ENCODE measurements around the gene YPEL1.
"Not testable (repeated sequence)": the region's sequence is repeated elsewhere in the genome, so short reads cannot be mapped to it uniquely, and the experiment has no call there.

YPEL1 gene

DNA sequence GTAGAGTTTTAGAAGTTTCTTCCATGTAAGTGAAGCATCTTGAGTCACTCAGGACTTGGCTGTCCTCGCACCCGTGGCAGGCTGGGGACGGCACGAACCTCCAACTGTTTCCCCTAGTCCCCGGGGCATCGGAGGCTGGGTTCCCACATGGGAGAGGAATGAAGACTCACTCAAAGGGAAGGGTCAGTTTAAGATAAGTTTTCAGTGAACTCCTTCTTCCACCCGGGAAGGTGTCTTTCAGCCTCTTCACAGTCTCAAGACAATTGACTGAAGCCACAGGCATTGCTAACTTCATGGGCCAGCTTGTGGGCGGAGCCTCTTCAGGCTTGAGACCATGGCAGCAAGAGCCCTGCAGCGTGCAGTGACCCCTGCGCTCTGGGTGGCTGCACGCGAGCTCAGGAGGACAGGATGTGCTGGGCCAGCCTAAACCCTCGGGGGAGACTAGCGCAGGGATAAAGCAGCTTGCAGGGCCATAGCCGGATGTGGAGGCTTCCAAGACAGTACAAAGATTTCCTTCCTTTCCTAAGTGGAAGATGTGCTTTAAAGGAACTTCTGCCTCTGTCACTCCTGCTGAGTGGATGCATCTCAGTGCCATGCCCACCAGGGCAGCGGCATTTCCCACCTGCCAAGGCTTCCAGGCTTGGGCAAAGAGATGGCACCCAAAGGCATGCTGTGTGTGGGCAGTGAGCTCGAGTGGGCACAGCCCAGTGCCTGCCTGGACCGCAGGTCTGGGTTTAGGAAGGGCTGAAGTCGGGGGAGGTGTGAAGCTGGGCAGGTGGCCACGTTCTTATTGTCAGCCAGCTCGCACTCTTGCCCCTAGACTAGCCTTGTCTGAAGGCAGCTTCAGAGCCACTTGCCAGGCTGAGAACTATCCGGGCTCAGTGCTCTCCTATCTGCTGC, 36.9 kb downstream of the YPEL1 start:
- no peak for DNase-seq

- DNase-seq = no peak
Observed at GRCh38 chr22:21697880-21698279, 37.7 kb downstream of the YPEL1 start.

DNA sequence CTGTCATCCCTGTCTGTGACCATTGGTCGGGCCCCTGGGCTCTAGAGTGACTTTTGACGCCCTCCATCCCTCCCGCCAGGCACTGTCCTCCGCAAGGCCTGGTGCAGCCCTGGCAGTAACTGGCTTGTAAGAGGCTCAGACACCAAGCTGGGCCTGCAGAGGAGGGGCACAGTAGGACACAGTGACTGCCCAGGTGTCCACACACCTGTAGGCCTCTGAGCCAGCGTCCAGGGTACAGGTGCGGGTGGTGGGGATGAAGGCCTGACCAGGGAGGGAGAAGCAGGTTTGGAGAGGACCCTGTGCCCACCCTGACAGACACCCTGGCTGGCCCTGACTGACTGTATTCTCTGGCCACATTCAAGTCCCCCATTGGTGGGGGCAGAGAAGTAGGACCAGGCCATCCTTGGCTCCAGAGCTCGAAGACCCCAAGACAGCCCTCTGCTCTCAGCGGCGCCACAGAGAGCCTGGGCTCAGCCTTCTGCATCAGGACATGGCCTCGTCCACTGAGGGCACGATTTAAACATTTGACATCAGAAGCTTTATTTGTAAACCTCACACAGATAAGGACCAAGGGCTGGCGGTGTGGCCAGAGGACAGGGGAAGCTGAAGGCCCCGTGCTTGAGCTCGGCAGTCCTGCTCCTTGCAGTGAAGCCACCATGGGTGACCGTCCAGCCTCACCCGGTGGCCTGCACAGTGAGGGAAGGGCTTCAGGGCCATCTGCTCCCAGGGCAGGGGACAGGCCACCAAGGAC, 38.4 kb downstream of the YPEL1 start:
- DNase-seq = no peak

GRCh38 chr22:21696115-21696514, 39.5 kb downstream of the YPEL1 start:
- no peak for DNase-seq

- DNase-seq = no peak
Observed at GRCh38 chr22:21695430-21696085, 40.0 kb downstream of the YPEL1 start.

GRCh38 chr22:21694795-21695429, 40.7 kb downstream of the YPEL1 start:
- no peak for DNase-seq

GRCh38 chr22:21694394-21694793, 41.2 kb downstream of the YPEL1 start:
- DNase-seq = no peak

- DNase-seq = no peak
Observed at GRCh38 chr22:21693999-21694341, 41.6 kb downstream of the YPEL1 start.

DNA sequence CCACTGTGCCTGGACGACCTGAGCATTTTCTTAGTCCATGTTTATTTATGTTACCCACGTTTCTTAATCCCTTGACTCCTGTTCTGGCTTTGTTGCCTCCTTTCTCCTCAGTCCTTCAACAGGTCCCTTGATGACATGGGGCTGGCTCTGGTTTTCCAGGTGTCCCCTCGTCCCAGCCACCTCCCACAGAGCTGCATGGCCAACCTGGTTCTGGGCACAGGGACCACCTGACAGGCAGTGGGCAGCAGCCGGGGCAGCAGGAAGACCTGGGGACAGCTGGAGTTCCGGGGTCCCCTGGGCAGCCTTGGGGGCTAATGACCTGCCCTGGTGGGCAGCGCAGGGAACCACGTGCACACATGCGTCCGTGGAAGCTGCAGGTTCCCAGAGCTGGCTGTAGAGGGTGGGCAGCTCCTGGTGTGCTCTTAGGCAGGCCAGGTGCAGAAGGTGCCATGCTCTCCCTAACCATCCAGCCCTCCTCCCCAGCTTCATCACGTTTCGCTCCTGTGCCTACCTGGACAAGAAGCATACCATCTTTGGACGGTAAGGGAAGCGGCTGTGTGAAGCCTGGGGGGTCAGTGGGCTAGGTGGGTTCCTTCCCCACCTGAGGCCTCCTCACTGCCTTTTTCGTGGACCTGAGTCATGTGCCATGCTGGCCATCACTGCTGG, 42.1 kb downstream of the YPEL1 start:
- no peak for DNase-seq

GRCh38 chr22:21692856-21693255, 42.7 kb downstream of the YPEL1 start:
- not testable (repeated sequence) for DNase-seq

DNA sequence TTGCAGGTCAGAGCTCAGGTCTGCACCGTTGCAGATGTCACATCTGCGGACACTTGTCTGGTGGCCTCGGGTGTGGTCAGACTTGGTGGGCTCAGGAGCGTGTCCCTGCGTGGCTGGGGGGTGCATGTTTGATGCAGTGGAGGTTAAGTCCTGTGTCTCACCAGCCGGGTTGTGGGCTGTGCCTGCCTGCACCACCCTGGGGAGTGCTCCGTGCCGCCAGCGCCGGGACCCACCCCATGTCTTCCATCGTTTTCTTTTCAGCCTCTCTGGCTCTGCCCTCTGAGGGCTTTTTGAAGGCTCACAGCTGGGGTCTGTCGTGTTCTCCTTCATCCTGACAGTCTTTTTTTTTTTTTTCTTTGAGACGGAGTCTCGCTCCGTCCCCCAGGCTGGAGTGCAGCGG, 43.8 kb downstream of the YPEL1 start:
- DNase-seq = no peak

DNA sequence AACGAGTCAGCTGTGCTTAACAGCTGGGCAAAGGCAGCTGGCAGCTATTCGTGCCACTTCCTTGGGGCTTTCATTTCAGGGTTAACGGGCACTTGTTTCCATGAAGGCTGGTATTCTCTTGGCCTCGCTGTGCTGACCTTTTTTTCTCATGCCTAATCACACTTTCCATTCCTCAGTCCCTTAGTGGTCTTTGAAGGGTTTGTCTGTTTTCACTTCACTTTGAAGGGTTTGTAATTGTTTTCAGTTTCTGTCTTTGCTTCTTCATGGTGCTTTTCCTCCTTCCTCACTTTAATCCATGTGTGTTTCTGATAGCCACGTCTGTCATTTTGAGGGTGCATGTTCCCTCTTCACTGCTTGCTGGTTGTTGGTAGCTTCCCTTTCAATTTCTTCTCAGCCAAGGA, 45.2 kb downstream of the YPEL1 start:
- DNase-seq = peak in 1 of 5 experiments; percentile 27

DNA sequence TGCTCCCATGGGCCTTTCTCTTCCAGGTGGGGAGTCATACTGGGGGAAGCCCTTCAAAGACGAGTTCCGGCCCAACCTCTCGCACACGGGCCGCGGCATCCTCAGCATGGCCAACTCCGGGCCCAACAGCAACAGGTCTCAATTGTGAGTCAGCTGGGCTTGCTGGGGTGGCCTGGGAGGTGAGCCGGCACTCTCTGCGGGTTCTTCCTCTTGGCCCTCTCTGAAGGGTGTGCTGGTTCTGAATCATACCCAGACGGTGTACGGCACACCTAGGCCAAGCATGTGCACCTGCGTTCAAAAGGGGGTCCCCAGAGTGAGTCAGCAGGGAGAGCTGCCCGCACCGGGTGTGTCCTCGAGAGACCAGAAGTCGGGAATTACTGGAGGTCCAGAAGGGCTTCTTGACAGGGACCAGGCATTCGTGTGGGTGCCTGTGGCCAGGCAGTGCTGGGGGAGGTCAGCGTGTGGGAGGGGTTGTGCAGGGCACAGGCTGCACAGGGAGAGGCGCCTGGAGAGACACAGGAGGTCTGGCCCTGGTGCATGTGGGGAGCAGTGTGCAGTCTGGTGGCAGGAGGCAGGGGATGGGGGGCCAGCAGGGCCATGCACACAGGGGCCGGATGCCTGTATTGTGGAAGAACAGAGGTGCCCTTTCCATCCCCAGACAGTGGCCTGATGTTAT, 46.8 kb downstream of the YPEL1 start:
- DNase-seq = no peak

DNA sequence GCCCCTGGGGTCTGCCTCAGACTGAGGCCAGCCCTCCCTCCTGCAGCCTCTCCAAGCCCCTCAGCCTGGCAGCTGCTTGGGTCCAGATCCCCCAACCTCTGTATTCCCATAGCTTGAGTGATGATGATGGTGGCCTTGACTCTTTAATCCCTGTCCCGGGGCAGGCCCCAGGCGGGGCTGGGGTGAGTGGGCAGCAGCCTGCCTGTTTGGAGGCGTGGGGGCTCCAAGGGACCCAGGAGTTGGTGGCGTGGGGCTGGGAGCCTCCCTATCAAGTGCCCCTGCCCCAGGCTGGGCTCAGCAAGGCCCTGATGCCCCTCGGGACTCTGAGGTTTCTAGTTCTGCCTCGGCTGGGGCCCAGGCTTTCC, 47.3 kb downstream of the YPEL1 start:
- DNase-seq = no peak

- no peak for DNase-seq
Observed at GRCh38 chr22:21687685-21688259, 47.8 kb downstream of the YPEL1 start.

- no peak for DNase-seq
Observed at GRCh38 chr22:21686634-21687393, 48.8 kb downstream of the YPEL1 start.

DNA sequence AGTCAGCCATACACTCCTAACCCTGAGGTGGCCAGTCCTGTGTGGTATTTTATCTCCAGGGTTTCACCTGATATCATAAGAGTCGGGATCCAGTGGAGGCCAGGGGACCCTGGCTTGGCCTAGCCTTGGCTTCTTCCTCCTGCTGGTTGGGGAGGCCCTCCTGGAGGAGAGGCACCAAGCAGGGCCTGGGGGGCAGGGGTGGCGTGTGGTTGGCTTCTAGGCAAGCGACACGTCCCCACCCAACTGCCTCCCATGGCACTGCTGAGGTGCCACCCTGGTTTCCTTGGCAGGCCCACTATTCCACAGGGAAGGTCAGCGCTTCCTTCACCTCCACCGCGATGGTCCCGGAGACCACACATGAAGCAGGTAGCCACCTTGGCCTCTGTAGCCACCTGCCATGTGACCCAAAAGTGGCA, 49.4 kb downstream of the YPEL1 start:
- DNase-seq = no peak

GRCh38 chr22:21685164-21685513, 50.5 kb downstream of the YPEL1 start:
- DNase-seq = no peak

- DNase-seq = no peak
Observed at GRCh38 chr22:21684492-21685163, 51.0 kb downstream of the YPEL1 start.

DNA sequence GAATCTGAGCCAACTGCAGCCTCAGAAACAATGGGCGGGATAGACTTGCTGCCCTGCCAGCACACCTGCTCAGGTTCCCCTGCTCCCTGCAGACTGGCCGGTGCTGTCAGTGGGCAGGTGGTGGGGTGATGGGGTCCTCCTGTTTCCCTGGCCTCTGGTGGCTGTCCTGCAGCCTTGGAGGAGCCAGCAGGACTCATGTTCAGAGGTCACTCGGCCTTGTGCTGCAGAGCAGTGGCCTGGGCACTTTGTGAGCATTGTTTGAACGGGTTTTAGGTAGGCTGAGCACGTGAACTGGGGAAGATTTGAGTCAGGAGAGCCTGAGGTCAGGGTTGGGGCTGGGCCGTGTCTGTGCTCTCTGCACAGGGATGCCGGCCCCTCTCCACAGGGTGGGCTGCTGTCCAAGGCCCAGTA, 52.2 kb downstream of the YPEL1 start:
- no peak for DNase-seq
